HG03354 (cell line): ENCODE measurements around the gene POLR3A.

Experiments used
- ATAC-seq: cut with Tn5 transposase; IDR thresholded peaks from one replicate; pipeline ENCODE4 v1.9.1; 2021; ENCODE audit warnings: mild to moderate bottlenecking; ENCODE audit not compliant: unreplicated experiment, poor library complexity, severe bottlenecking

POLR3A gene

GRCh38 chr10:78047314-78047891, 18.1 kb upstream of the POLR3A start:
- peak; percentile 71 for ATAC-seq

DNA sequence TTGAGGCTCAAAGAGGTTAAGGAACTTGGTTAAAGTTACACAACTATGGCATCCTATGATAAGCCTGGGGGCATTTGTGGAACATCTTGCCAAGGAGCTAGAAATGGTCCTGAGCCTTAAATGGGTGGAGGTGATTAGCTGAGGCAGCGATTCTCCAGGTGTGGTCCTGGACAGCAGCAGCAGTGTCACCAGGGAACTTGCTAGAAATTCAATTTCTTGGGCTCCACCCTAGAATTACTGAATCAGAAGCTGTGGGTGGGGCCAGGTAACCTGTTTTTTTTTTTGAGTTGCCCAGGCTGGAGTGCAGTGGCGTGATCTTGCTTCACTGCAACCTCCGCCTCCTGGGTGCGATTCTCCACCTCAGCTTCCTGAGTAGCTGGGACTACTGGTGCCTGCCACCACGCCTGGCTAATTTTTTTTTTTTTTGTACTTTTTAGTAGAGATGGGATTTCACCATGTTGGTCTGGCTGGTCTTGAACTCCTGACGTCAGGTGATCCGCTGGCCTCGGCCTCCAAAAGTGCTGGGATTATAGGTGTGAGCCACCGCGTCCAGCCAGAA, 17.5 kb upstream of the POLR3A start:
- no peak for ATAC-seq

DNA sequence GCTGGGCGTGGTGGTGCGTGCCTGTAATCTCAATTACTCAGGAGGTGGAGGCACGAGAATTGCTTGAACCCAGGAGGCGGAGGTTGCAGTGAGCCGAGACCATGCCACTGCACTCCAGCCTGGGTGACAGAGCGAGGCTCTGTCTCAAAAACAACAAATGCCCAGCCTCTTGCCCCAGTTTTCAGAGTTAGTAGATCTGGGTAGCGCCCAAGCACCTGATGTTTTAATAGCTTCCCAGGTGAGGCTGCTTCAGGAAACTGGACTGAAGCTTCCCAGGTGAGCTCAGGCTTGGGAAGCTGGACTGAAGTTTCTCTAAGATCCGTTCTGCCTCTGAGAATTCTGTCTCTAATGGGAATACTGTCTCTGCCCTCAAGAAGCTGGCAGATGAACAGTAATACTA, 16.5 kb upstream of the POLR3A start:
- no peak for ATAC-seq

GRCh38 chr10:78045237-78045636, 15.9 kb upstream of the POLR3A start:
- ATAC-seq: peak; percentile 61

DNA sequence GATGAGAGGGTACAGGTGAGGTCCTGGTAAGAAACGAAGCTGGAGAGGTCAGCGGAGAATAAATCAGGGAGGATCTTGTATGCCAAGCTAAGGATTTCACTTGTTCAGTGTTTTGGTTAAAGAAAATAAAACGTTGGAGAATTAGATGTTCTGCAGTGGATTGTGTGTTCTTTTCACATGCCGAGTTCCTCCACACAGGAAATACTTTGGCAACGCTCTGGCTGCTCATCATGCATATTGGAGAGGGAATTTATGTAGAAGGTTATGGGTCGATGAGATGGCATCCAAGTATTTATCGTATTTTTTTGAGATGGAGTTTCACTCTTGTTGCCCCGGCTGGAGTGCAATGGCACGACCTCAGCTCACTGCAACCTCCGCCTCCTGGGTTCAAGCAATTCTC, 15.4 kb upstream of the POLR3A start:
- ATAC-seq: no peak

DNA sequence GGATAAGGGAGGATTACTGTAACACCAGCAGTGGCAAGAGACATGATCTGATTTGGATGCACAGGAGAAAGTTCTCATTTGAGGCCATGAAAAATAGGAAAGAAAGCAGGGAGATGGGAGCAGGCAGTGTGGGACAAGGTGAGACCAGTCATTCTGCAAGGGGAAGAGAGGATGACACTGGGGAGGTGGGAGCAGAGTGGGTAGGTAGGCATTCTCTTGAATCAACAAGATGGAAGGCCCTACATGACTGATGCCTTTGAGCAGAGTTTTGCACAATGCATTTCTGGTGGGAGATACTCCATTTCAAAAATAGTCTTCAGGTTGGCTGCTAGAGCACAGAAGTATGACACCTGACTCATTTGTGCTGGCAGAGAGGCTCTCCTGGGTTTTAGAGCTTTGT, 14.9 kb upstream of the POLR3A start:
- ATAC-seq: no peak

GRCh38 chr10:78042752-78043104, 13.4 kb upstream of the POLR3A start:
- ATAC-seq: no peak

DNA sequence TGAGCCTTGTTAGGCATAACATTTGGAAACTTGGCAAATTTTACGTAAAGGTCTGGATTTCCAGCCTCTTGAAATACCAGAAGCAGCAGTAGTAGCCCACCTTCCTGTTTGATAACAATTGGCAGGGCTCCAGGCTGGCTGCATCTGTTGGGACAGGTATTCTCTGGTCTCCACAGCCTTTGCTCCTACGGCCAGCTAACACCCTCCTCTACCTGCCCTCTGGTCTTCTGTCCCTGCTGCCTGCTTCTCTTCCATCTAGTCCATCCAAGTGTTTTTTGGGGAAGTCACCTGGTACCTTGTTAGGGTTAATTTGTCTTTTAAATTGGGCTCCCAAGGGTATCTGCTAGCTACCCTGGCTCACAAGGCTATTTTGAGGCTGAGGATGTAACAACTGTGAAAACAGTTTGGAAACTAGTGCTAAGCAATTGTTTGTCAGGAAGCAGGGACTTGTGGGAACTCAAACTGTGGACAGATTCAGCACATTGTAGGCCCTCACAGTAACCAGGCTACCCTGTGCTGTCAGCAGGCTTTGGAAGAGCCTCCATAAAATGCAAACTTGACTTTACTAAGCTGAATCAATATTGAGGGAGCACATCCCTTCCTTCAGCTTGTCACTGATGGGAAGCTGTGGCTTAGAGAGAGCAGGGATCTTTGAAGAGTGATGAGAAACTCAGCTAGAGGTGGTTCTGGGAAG, 12.9 kb upstream of the POLR3A start:
- no peak for ATAC-seq

GRCh38 chr10:78041170-78042057, 12.1 kb upstream of the POLR3A start:
- no peak for ATAC-seq

DNA sequence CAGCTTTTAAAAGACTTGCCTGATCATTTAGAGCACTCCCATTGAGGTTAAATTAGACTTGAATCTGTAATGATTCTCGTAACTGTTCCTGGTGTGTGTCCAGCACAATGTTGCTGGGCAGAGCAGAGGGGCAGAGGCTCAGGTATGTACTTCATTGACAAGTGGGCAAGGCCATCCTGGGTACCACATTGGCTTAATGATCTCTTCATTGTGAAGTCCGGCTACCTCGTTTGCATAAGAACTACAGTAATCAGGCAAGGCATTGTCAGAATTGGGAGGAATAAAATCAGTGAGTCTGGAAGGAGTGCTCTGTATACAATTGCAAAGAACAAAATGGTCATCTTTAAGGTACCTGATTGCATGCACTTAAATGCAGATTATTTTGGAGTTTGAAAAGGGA, 10.4 kb upstream of the POLR3A start:
- no peak for ATAC-seq

DNA sequence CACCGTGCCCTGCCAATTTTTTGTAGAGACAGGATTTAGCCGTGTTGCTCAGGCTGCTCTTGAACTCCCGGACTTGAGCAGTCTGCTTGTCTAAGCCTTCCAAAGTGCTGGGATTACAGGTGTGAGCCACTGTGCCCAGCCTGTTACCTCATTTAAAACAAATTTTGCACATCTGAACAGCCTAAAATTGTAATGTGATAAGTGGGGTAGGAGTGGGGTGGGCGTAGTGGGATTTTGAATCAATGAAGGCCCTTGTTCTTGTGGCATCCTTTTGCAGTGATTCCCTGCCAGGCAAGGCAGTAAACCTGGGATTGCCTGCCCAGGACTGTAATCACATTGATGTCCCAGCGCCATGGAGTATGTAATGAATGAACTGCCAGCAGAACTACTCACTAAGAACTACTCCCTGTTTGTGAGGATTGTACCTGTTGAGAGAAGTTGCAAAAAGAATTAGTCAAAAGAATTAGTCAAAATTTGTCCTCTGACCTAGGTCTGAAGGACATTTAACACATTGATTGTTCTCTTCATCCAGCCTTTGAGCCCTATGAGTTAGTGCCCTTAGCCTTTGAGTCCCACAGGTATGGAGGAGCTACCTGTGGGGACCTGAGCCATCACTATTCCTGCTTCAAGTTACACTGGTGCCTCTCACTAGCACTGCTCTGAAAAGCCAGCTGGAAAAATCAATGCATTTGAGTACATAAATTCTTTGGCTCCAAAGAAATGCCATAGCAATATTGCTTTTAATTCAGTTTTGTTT, 9.7 kb upstream of the POLR3A start:
- ATAC-seq: no peak

- no peak for ATAC-seq
Observed at GRCh38 chr10:78038105-78038504, 8.8 kb upstream of the POLR3A start.

DNA sequence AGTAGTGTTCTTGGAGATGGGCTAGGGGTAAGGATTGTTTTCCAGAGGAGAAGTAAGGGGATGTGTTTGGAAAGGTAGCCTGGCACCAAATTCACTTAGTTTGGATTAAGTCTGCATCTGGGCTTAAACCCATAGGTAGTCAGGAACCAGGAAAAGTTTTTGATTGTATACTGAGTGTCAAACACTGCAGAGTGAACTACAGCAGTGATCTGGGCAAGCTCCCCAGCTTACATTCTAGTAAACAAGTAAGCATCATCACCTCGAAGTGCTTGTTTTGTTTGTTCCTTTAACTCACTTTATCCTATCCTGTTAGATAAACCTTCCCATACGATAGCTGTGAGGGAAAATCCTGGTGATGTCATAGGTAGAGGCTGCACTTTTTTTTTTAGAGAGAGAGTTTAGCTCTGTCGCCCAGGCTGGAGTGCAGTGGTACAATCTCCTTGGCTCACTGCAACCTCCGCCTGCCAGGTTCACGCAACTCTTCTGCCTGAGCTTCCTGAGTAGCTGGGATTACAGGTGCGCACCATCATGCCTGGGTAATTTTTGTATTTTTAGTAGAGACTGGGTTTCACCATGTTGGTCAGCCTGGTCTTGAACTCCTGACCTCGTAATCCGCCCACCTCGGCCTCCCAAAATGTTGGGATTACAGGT, 6.7 kb upstream of the POLR3A start:
- no peak for ATAC-seq

DNA sequence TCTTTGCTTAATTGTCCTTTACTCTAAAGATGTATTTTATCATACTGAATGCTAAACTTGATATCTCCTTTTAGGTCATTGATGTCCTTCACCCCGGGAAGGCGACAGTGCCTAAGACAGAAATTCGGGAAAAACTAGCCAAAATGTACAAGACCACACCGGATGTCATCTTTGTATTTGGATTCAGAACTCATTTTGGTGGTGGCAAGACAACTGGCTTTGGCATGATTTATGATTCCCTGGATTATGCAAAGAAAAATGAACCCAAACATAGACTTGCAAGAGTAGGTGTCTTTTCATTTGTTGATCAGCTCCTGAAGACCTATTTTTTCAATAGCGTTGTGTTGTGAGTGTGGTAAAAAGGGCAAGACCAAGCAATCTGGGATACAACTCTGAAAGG, 6.1 kb upstream of the POLR3A start:
- no peak for ATAC-seq

- ATAC-seq: no peak
Observed at GRCh38 chr10:78035025-78035424, 5.7 kb upstream of the POLR3A start.

DNA sequence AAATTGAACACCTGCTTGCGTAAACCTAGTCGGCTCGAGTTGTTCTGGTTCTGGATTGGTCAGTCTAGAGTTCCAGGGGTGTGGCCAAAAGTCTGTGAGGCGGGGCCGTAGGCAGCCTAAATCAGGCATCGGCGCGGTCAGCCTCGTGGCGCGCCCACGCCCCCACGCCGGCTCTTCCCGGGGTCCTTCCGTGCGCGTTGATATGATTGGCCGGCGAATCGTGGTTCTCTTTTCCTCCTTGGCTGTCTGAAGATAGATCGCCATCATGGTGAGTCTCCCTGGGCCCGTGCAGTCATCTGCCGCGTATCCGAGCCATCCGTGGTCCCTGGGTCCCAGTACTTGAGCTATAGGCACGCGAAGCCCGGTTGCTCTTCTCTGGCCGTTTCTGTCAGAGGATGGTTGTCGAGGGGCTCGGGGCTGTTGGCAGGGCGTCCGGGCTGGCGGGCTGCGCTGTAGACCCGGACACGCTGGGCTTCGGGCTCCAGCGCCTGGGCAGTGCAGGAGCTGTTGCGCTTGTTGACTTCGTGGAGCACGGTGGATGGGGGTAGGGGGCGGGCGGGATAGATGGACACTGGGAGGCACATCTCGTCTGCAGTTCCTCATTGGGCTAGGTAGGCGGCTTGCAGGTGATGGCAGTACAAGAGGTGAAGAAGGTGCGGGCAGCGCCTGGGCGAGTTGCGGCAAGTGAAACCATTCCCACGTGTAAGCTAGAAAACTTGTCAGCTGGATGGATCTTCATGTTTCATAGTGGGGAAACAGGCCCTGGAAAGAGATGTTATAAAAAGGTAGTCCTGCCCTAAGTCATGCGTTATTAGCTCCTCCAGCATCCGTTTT, 4.5 kb upstream of the POLR3A start, which contains the start of gene RPS24:
TSS of gene RPS24 (plus strand) at position 227 of the 834 bp plus-strand sequence. CDS start at position 266, 39 bp downstream.
- peak; percentile 85 for ATAC-seq

DNA sequence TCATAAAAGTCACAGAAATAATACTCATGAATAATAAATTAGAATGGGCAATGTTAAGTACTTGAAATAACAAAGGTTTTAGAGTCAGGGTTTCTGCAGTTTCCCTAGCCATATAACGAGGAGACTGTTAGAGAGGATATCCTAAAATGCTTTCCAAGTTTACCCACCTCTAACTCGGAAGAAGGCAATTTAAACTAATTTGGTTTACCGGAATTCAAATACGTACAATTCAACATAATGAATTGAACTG, 4.0 kb upstream of the POLR3A start:
- ATAC-seq: no peak

DNA sequence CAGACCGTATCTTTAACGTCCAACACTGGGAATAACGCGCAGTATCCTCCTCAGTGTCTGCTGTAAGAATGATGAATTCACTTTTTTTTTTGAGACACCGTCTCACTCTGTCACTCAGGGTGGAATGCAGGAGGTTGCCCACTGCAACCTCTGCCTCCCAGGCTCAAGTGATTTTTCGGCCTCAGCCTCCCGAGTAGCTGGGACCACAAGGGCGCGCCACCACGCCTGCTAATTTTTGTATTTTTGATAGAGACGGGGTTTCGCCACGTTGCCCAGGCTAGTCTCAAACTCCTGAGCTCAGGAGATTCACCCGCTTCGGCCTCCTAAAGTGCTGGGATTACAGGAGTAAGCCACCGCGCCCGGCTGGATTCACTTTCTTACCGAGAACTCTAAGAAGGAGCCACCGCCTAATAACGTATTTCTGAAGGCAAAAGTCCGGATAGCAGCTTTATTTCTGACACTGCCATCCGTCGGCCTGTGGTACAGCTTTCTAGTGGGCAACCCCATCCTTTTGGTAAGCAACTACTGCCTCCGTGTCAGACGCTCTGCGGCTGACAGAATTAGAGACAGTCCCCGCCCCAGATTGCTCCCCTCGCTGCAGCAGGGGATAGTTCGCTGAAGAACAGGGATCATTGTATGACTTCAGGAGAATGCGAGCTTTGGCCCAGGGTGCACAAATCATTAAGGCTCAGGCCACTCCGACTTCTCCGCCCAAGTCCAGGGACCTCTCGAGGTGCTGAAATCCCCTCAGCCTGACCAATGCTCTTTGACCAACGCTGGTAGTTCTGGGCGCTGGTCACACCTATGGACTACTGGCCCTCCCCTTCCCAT, 662 bp downstream of the POLR3A start:
- peak; percentile 6 for ATAC-seq
